WTC11 (cell line): ENCODE results near the gene SEC16B. TPM values are rescaled to one million over a fixed set of nuclear protein-coding genes. Genes with fewer than 3 reads are reported as not detected.

Source experiments
- ATAC-seq: fragments of 200-7000 bp; cut with Tn5 transposase; 2 replicates; pipeline ENCODE4 v1.10.0; 2021; ENCODE audit warnings: mild to moderate bottlenecking, moderate library complexity
- CTCF ChIA-PET: fragments of 300-600 bp; sonication (Branson Sonifier 250); formaldehyde crosslinking; loops from one replicate; lab custom pipeline; 2021; ENCODE audit warnings: antibody characterized with exemption; lab: Charles Lee
- POLR2A ChIA-PET: fragments of 350-600 bp; sonication (Branson Sonifier 250); formaldehyde crosslinking; loops from one replicate; lab custom pipeline; 2021; ENCODE audit warnings: antibody characterized with exemption; lab: Charles Lee
- DNase-seq: peaks from one replicate; pipeline ENCODE4 v3.0.0; 2021; ENCODE audit warnings: low spot score
- H3K27ac Mint-ChIP-seq: 2 replicates; pipeline ENCODE4 v1.8.0; 2021; ENCODE audit warnings: mixed read lengths
- H3K27me3 Mint-ChIP-seq: 2 replicates; pipeline ENCODE4 v1.8.0; 2021; ENCODE audit warnings: low read depth, mild to moderate bottlenecking, moderate library complexity, mixed read lengths
- H3K36me3 Mint-ChIP-seq: 2 replicates; pipeline ENCODE4 v1.8.0; 2021; ENCODE audit warnings: mixed read lengths
- H3K4me1 Mint-ChIP-seq: 2 replicates; pipeline ENCODE4 v1.8.0; 2022; ENCODE audit warnings: mixed read lengths
- H3K4me3 Mint-ChIP-seq: 2 replicates; pipeline ENCODE4 v1.8.0; 2021; ENCODE audit warnings: mild to moderate bottlenecking, moderate library complexity, mixed read lengths
- H3K9me3 Mint-ChIP-seq: 2 replicates; pipeline ENCODE4 v1.8.0; 2021; ENCODE audit warnings: mixed read lengths
- ARID4B ChIP-seq: sonication (generic); formaldehyde crosslinking; IDR thresholded peaks from 2 replicates; pipeline ENCODE4 v1.8.0; 2023; ENCODE audit warnings: missing genetic modification reagents, mild to moderate bottlenecking, borderline replicate concordance
- ATF2 ChIP-seq: sonication (generic); formaldehyde crosslinking; IDR thresholded peaks from 2 replicates; pipeline ENCODE4 v1.8.1; 2022; ENCODE audit warnings: low read depth, missing genetic modification reagents, borderline replicate concordance
- EMX1 ChIP-seq: fragments of 250-450 bp; sonication (Bioruptor Pico); IDR thresholded peaks from 2 replicates; pipeline ENCODE4 v1.8.0; 2021; ENCODE audit warnings: mild to moderate bottlenecking
- ETV6 ChIP-seq: sonication (generic); formaldehyde crosslinking; IDR thresholded peaks from 2 replicates; pipeline ENCODE4 v1.8.1; 2022; ENCODE audit warnings: mild to moderate bottlenecking, missing genetic modification reagents
- FOXJ3 ChIP-seq: sonication (generic); formaldehyde crosslinking; IDR thresholded peaks from 2 replicates; pipeline ENCODE4 v1.9.0; 2021; ENCODE audit warnings: missing genetic modification reagents, mild to moderate bottlenecking, borderline replicate concordance
- MAX ChIP-seq: sonication (generic); formaldehyde crosslinking; IDR thresholded peaks from 2 replicates; pipeline ENCODE4 v1.8.0; 2022; ENCODE audit warnings: mild to moderate bottlenecking, missing genetic modification reagents
- NFYB ChIP-seq: sonication (generic); formaldehyde crosslinking; conservative IDR thresholded peaks from 2 replicates; pipeline ENCODE4 v1.8.0; 2022; ENCODE audit warnings: low read depth, missing genetic modification reagents
- NR2C2 ChIP-seq: sonication (generic); formaldehyde crosslinking; IDR thresholded peaks from 2 replicates; pipeline ENCODE4 v1.8.0; 2022; ENCODE audit warnings: mild to moderate bottlenecking, missing genetic modification reagents
- PRRX2 ChIP-seq: fragments of 250-450 bp; sonication (Bioruptor Pico); IDR thresholded peaks from 2 replicates; pipeline ENCODE4 v1.8.0; 2021; ENCODE audit warnings: mild to moderate bottlenecking
- SMAD3 ChIP-seq: sonication (generic); formaldehyde crosslinking; IDR thresholded peaks from 2 replicates; pipeline ENCODE4 v1.8.0; 2022; ENCODE audit warnings: missing genetic modification reagents, mild to moderate bottlenecking, borderline replicate concordance
- STAT6 ChIP-seq: sonication (generic); formaldehyde crosslinking; conservative IDR thresholded peaks from 2 replicates; pipeline ENCODE4 v1.8.1; 2023; ENCODE audit warnings: mild to moderate bottlenecking, low read depth, missing genetic modification reagents, moderate library complexity
- TEAD4 ChIP-seq: sonication (generic); formaldehyde crosslinking; IDR thresholded peaks from 2 replicates; pipeline ENCODE4 v1.8.0; 2022; ENCODE audit warnings: mild to moderate bottlenecking, missing genetic modification reagents
- ZBTB21 ChIP-seq: sonication (generic); formaldehyde crosslinking; IDR thresholded peaks from 2 replicates; pipeline ENCODE4 v1.8.1; 2023; ENCODE audit warnings: mild to moderate bottlenecking, missing genetic modification reagents, borderline replicate concordance
- ZNF138 ChIP-seq: sonication (generic); formaldehyde crosslinking; conservative IDR thresholded peaks from 2 replicates; pipeline ENCODE4 v1.8.1; 2022; ENCODE audit warnings: mild to moderate bottlenecking, moderate library complexity, missing genetic modification reagents
- ZNF219 ChIP-seq: sonication (generic); formaldehyde crosslinking; IDR thresholded peaks from 2 replicates; pipeline ENCODE4 v1.8.0; 2023; ENCODE audit warnings: missing genetic modification reagents, mild to moderate bottlenecking, borderline replicate concordance
- ZNF232 ChIP-seq: sonication (generic); formaldehyde crosslinking; IDR thresholded peaks from 2 replicates; pipeline ENCODE4 v1.8.0; 2022; ENCODE audit warnings: mild to moderate bottlenecking, missing genetic modification reagents
- ZNF512 ChIP-seq: sonication (generic); formaldehyde crosslinking; IDR thresholded peaks from 2 replicates; pipeline ENCODE4 v1.8.1; 2022; ENCODE audit warnings: missing genetic modification reagents, borderline replicate concordance
- ZNF671 ChIP-seq: fragments of 250-450 bp; sonication (Bioruptor Pico); IDR thresholded peaks from 2 replicates; pipeline ENCODE4 v1.8.0; 2021; ENCODE audit warnings: mild to moderate bottlenecking
- total RNA-seq: library from RNA; stranded (reverse); gene quantifications from 3 replicates; pipeline ENCODE4 v1.2.3, GENCODE V29; 2021
- TF ChIP-seq, protein P1 (sequence below): sonication (generic); formaldehyde crosslinking; IDR thresholded peaks from 2 replicates; pipeline ENCODE4 v1.8.0; 2023; ENCODE audit warnings: missing genetic modification reagents

SEC16B gene
- total RNA-seq, 1 experiment from 2014 or later = 0.90 TPM

DNA sequence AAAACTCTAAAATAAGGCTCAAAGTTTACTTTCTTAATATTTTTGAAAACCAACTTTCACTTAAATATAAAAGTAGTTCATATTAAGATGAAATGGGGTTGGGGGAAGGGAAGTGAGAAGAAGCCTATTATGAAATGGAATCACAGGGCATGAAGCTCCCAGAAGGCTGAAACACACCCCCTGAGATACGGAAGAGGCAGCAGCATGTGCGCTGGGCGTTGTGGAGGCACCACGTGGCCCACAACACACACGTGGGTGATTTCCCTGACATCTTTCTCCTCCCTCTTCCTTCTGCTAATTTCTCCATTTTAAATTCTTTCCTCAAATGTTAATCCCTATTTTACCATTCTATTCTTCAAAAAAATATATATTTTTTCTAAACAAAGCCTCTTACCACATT lies 35.6 kb upstream of the SEC16B start:
- Mint-ChIP-seq H3K36me3 (no peaks in the 10 kb centered on the region), H3K27ac (no peak overlapping the region), H3K27me3 (no peaks in the 10 kb centered on the region), H3K9me3 (no peaks in the 10 kb centered on the region), H3K4me1 (peaks cover 3% of the 10 kb centered on the region), H3K4me3 (no peak overlapping the region)
- no peak for ATAC-seq
- no peak for DNase-seq
- ChIA-PET POLR2A (no interaction called here), CTCF (no interaction called here)
- no peak for TF ChIP-seq ZNF219 (CRISPR knock-in tag)
- no peak for TF ChIP-seq FOXJ3 (CRISPR knock-in tag)
- TF ChIP-seq MAX (CRISPR knock-in tag) = no peak
- no peak for TF ChIP-seq TEAD4 (CRISPR knock-in tag)
- no peak for TF ChIP-seq ZNF138 (CRISPR knock-in tag)
- TF ChIP-seq ATF2 (CRISPR knock-in tag) = no peak
- TF ChIP-seq ZNF232 (CRISPR knock-in tag) = no peak
- no peak for TF ChIP-seq NR2C2
- no peak for TF ChIP-seq NFYB
- TF ChIP-seq ETV6 (CRISPR knock-in tag) = no peak
- no peak for TF ChIP-seq STAT6 (CRISPR knock-in tag)
- TF ChIP-seq ZBTB21 (CRISPR knock-in tag) = no peak
- TF ChIP-seq ARID4B (CRISPR knock-in tag) = no peak
- no peak for TF ChIP-seq ZNF512
- no peak for TF ChIP-seq SMAD3
- no peak for TF ChIP-seq EMX1 (CRISPR knock-in tag)
- TF ChIP-seq, protein P1, sequence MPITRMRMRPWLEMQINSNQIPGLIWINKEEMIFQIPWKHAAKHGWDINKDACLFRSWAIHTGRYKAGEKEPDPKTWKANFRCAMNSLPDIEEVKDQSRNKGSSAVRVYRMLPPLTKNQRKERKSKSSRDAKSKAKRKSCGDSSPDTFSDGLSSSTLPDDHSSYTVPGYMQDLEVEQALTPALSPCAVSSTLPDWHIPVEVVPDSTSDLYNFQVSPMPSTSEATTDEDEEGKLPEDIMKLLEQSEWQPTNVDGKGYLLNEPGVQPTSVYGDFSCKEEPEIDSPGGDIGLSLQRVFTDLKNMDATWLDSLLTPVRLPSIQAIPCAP (CRISPR knock-in tag) = no peak
- TF ChIP-seq ZNF671 (CRISPR knock-in tag) = no peak
- TF ChIP-seq PRRX2 (CRISPR knock-in tag) = no peak
